ENCODE results near the gene OR10K2.
"Not testable (repeated sequence)": the region's sequence is repeated elsewhere in the genome, so short reads cannot be mapped to it uniquely, and the experiment has no call there.

Gene OR10K2

GRCh38 chr1:158426137-158426536 is at the start of gene OR10K2:
OR10K2 (minus strand) TSS chr1:158426237; CDS start chr1:158420866, 5,371 bp downstream.
- no peak for DNase-seq

- DNase-seq: no peak
Measured at GRCh38 chr1:158471920-158472319, 45.9 kb upstream of the OR10K2 start, which contains the start of gene OR10R2. OR10R2 (plus strand) TSS chr1:158472220; CDS start chr1:158472326, 106 bp downstream.

- no peak for DNase-seq
Measured at GRCh38 chr1:158461534-158461933, 35.5 kb upstream of the OR10K2 start, which contains the start of gene OR10K1. OR10K1 (plus strand) TSS chr1:158461834; CDS start chr1:158465562, 3,728 bp downstream.

- no peak for DNase-seq
Measured at GRCh38 chr1:158458263-158458662, 32.2 kb upstream of the OR10K2 start.

GRCh38 chr1:158457246-158457645 is 31.2 kb upstream of the OR10K2 start:
- no peak for DNase-seq

GRCh38 chr1:158454537-158454936 is 28.5 kb upstream of the OR10K2 start:
- DNase-seq: no peak

- DNase-seq: no peak
Measured at GRCh38 chr1:158445376-158445775, 19.3 kb upstream of the OR10K2 start.

- DNase-seq: no peak
Measured at GRCh38 chr1:158434741-158435140, 8.7 kb upstream of the OR10K2 start.

- DNase-seq: not testable (repeated sequence)
Measured at GRCh38 chr1:158430163-158430562, 4.1 kb upstream of the OR10K2 start.

- DNase-seq: no peak
Measured at GRCh38 chr1:158425027-158425426, 1.0 kb downstream of the OR10K2 start.

GRCh38 chr1:158422212-158422611 is 3.8 kb downstream of the OR10K2 start:
- DNase-seq: no peak

- no peak for DNase-seq
Measured at GRCh38 chr1:158417586-158417985, 8.5 kb downstream of the OR10K2 start.

- DNase-seq: no peak
Measured at GRCh38 chr1:158414651-158415345, 11.2 kb downstream of the OR10K2 start.

- DNase-seq: no peak
Measured at GRCh38 chr1:158407092-158407491, 18.9 kb downstream of the OR10K2 start.

- no peak for DNase-seq
Measured at GRCh38 chr1:158400871-158401270, 25.2 kb downstream of the OR10K2 start.

GRCh38 chr1:158398818-158399514 is 27.1 kb downstream of the OR10K2 start, which contains the start of gene OR10T2:
OR10T2 (minus strand) TSS chr1:158399466; CDS start chr1:158399466, 0 bp downstream.
- DNase-seq: no peak

GRCh38 chr1:158396646-158397045 is 29.4 kb downstream of the OR10K2 start:
- DNase-seq: no peak

- no peak for DNase-seq
Measured at GRCh38 chr1:158393476-158393875, 32.6 kb downstream of the OR10K2 start.

GRCh38 chr1:158391099-158391498 is 34.9 kb downstream of the OR10K2 start:
- no peak for DNase-seq

GRCh38 chr1:158390331-158390730 is 35.7 kb downstream of the OR10K2 start:
- DNase-seq: no peak

GRCh38 chr1:158374860-158375259 is 51.2 kb downstream of the OR10K2 start:
- DNase-seq: no peak

GRCh38 chr1:158374101-158374500 is 51.9 kb downstream of the OR10K2 start:
- DNase-seq: not testable (repeated sequence)

GRCh38 chr1:158371188-158371953 is 54.7 kb downstream of the OR10K2 start:
- DNase-seq: no peak
